Loucy (cell line): ENCODE data around the gene MKLN1.

Source experiments
- H2AFZ ChIP-seq: fragments of 200-600 bp; sonication (generic); 2 replicates; pipeline ENCODE4 v1.6.0; 2016; ENCODE audit warnings: antibody characterized with exemption, mild to moderate bottlenecking, low read length, moderate library complexity
- H3F3A ChIP-seq: fragments of 200-600 bp; 2 replicates; pipeline ENCODE4 v1.6.0; 2016; ENCODE audit warnings: antibody characterized with exemption, low read depth, mild to moderate bottlenecking
- H3K27me3 ChIP-seq: fragments of 200-600 bp; sonication (generic); 2 replicates; pipeline ENCODE4 v1.6.1; 2014; ENCODE audit warnings: low read length, mild to moderate bottlenecking; ENCODE audit not compliant: insufficient read depth, poor library complexity, severe bottlenecking
- H3K36me3 ChIP-seq: fragments of 200-600 bp; sonication (generic); 2 replicates; pipeline ENCODE4 v1.6.1; 2016; ENCODE audit warnings: low read length; ENCODE audit not compliant: insufficient read depth
- H3K4me1 ChIP-seq: fragments of 200-600 bp; sonication (generic); 2 replicates; pipeline ENCODE4 v1.5.1; 2014; ENCODE audit warnings: low read length, mild to moderate bottlenecking; ENCODE audit not compliant: insufficient read depth, poor library complexity, severe bottlenecking
- H3K4me2 ChIP-seq: fragments of 200-600 bp; sonication (generic); 2 replicates; pipeline ENCODE4 v1.6.0; 2014; ENCODE audit warnings: antibody characterized with exemption, low read length, low read depth, mild to moderate bottlenecking; ENCODE audit not compliant: poor library complexity, severe bottlenecking
- H3K4me3 ChIP-seq: fragments of 200-600 bp; sonication (generic); 2 replicates; pipeline ENCODE4 v1.5.1; 2014; ENCODE audit warnings: low read length, mild to moderate bottlenecking, mixed read lengths; ENCODE audit not compliant: poor library complexity, severe bottlenecking
- H3K79me2 ChIP-seq: fragments of 200-600 bp; sonication (generic); 2 replicates; pipeline ENCODE4 v1.6.1; 2014; ENCODE audit warnings: low read length; ENCODE audit not compliant: insufficient read depth
- H3K9ac ChIP-seq: fragments of 200-600 bp; sonication (generic); 2 replicates; pipeline ENCODE4 v1.6.0; 2014; ENCODE audit warnings: mild to moderate bottlenecking, low read depth, low read length, moderate library complexity; ENCODE audit not compliant: poor library complexity, severe bottlenecking
- H3K9me2 ChIP-seq: fragments of 200-600 bp; sonication (generic); replicated peaks from 2 replicates; pipeline ENCODE4 v1.6.1; 2016; ENCODE audit warnings: low read depth, low read length, mixed read lengths
- H3K9me3 ChIP-seq: fragments of 200-600 bp; sonication (generic); 2 replicates; pipeline ENCODE4 v1.6.1; 2014; ENCODE audit warnings: mild to moderate bottlenecking, antibody characterized with exemption, low read length, low read depth; ENCODE audit not compliant: insufficient read depth
- H4K20me1 ChIP-seq: fragments of 200-600 bp; sonication (generic); 2 replicates; pipeline ENCODE4 v1.6.0; 2014; ENCODE audit warnings: antibody characterized with exemption, low read length, mild to moderate bottlenecking; ENCODE audit not compliant: insufficient read depth, poor library complexity, severe bottlenecking
- CTCF ChIP-seq: fragments of 200-600 bp; sonication (generic); conservative IDR thresholded peaks from 2 replicates; pipeline ENCODE4 v1.5.1; 2014; ENCODE audit warnings: mild to moderate bottlenecking, antibody characterized with exemption, low read length
- EZH2phosphoT487 ChIP-seq: fragments of 200-600 bp; IDR thresholded peaks from 2 replicates; pipeline ENCODE4 v1.6.1; 2018; ENCODE audit warnings: antibody characterized with exemption, mild to moderate bottlenecking, moderate library complexity, borderline replicate concordance

Gene MKLN1

DNA sequence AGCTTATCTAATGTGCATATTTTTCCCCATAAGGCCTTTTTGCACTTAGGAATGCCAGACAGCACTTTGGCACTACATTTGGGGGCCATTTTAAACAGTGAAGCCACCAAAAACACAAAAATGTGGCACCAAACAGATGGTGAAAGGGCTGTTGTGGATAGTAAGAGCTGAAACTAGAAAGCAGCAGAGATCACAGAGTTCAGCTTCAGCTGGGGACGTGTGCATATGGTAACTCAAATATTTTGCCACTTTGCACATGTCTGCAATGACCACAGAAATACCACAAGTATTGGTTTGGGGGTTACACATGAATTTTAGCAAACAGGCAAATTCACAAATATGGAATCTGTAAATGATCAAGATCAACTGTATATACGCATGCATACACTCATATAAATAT lies 155.9 kb downstream of the MKLN1 start:
- H3F3A ChIP-seq, result no peaks in the 10 kb centered on the region
- no peak overlapping the region for H3K9ac ChIP-seq
- TF ChIP-seq CTCF, result no peak
- no peak for TF ChIP-seq EZH2phosphoT487

DNA sequence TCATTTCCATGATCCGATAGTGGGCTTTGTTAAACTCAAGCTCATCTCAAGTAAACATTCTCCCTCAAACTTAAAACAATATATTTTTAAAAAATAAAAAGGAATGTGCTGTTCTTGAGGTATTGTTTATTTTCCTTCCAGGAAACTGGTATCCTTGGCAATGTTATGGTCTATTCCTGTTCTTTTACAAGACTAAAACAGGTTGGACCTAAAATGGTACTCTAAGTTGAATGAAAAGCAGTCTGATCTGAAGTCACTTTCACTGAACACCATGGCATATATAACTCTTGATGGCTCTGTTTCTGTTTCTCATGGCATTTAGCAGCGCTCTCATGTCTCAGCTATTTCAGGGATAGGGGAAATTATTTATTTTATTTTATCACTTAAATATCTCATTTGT lies 158.7 kb downstream of the MKLN1 start:
- H2AFZ ChIP-seq, result no peak overlapping the region
- no peaks in the 10 kb centered on the region for H3F3A ChIP-seq
- H4K20me1 ChIP-seq, result no peaks in the 10 kb centered on the region
- no peaks in the 10 kb centered on the region for H3K9me2 ChIP-seq
- no peak overlapping the region for H3K9ac ChIP-seq
- TF ChIP-seq EZH2phosphoT487 (no peak), CTCF (no peak)
- no peak overlapping the region for H3K4me2 ChIP-seq
- no peaks in the 10 kb centered on the region for H3K36me3 ChIP-seq
- no peaks in the 10 kb centered on the region for H3K79me2 ChIP-seq
- no peak overlapping the region for H3K4me3 ChIP-seq
- no peaks in the 10 kb centered on the region for H3K4me1 ChIP-seq
- H3K9me3 ChIP-seq, result no peaks in the 10 kb centered on the region
- no peaks in the 10 kb centered on the region for H3K27me3 ChIP-seq

More for the DNA sequence above, 155.9 kb downstream of the MKLN1 start:
- no peak overlapping the region for H3K4me2 ChIP-seq
- H3K79me2 ChIP-seq, result no peaks in the 10 kb centered on the region
- H3K4me3 ChIP-seq, result no peak overlapping the region
- peaks cover 6% of the 10 kb centered on the region; the same call in 1 of the 2 replicates for H3K36me3 ChIP-seq
- H3K4me1 ChIP-seq, result no peaks in the 10 kb centered on the region
- H2AFZ ChIP-seq, result no peak overlapping the region
- H4K20me1 ChIP-seq, result no peaks in the 10 kb centered on the region
- H3K27me3 ChIP-seq, result no peaks in the 10 kb centered on the region
- H3K9me2 ChIP-seq, result no peaks in the 10 kb centered on the region
- no peaks in the 10 kb centered on the region for H3K9me3 ChIP-seq

DNA sequence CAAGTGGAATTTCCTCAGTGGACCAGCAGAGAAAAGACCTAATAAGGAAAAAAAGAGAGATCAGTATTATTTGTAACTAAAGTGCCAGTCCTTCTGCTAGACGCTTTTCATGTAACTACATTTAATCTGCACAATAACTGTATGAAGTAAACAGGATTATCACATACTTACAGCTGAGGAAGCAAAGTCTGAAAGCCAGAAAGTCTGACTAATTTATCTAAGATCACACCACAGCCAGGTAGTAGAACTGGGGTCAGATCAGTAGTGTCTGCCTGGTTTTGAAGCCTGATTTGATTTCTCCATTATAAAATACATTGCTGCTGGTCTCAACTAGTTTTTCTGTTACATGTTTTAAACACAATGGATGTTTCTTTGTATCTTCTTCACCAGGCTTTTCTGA lies 159.5 kb downstream of the MKLN1 start:
- no peaks in the 10 kb centered on the region for H3F3A ChIP-seq
- H3K9ac ChIP-seq, result no peak overlapping the region
- no peak overlapping the region for H3K4me2 ChIP-seq
- no peaks in the 10 kb centered on the region for H4K20me1 ChIP-seq
- no peaks in the 10 kb centered on the region for H3K79me2 ChIP-seq
- no peak overlapping the region for H2AFZ ChIP-seq
- H3K4me1 ChIP-seq, result no peaks in the 10 kb centered on the region
- no peak overlapping the region for H3K4me3 ChIP-seq
- TF ChIP-seq EZH2phosphoT487 (no peak), CTCF (no peak)
- no peaks in the 10 kb centered on the region for H3K9me2 ChIP-seq
- no peaks in the 10 kb centered on the region for H3K9me3 ChIP-seq
- no peaks in the 10 kb centered on the region for H3K27me3 ChIP-seq
- no peaks in the 10 kb centered on the region for H3K36me3 ChIP-seq
